GM12878 (cell line): ENCODE data around the gene PHF2. TPM values are rescaled to one million over a fixed set of nuclear protein-coding genes. Genes with fewer than 3 reads are reported as not detected.

ENCODE experiments used
- ATAC-seq: fragments of 200-7000 bp; cut with Tn5 transposase; 3 replicates; pipeline ENCODE4 v1.9.1; 2020; ENCODE audit warnings: mild to moderate bottlenecking, moderate library complexity
- BruUV-seq: library from RNA; stranded (reverse); fragments of 400-500 nt; replicated peaks from 2 replicates; lab custom pipeline; 2021; lab: Mats Ljungman, UMichigan
- CTCF ChIA-PET: fragments of 300-600 bp; sonication (Branson Sonifier 250); formaldehyde crosslinking; extraction: SDS; loops from one replicate; lab custom pipeline; 2021; ENCODE audit warnings: inconsistent platforms; lab: Yijun Ruan, JAX
- POLR2A ChIA-PET: fragments of 350-600 bp; formaldehyde crosslinking; extraction: SDS; loops from one replicate; lab custom pipeline; 2021; ENCODE audit warnings: inconsistent platforms; lab: Charles Lee
- RAD21 ChIA-PET: fragments of 300-600 bp; sonication (Branson Sonifier 250); formaldehyde crosslinking; loops from one replicate; lab custom pipeline; 2023; ENCODE audit warnings: antibody characterized with exemption; ENCODE audit not compliant: unreplicated experiment; lab: Charles Lee
- SMC1A ChIA-PET: fragments of 300-600 bp; sonication (Branson Sonifier 250); formaldehyde crosslinking; loops from one replicate; lab custom pipeline; 2023; ENCODE audit not compliant: unreplicated experiment, uncharacterized antibody; lab: Charles Lee
- DNase-seq: peaks from one replicate; pipeline ENCODE4 v3.0.0-alpha.2; 2011; ENCODE audit warnings: low read depth, low spot score
- FAIRE-seq: peaks from 3 replicates; lab custom pipeline; 2011; peaks lifted over from hg19 to GRCh38; lab: Jason Lieb, UNC
- H2AFZ ChIP-seq: 2 replicates; pipeline ENCODE4 v1.6.0; 2011; ENCODE audit warnings: low read depth, low read length, control low read depth; ENCODE audit not compliant: control insufficient read depth
- H3K27ac ChIP-seq: 2 replicates; pipeline ENCODE4 v1.5.1; 2011; ENCODE audit warnings: control low read depth; ENCODE audit not compliant: control insufficient read depth, insufficient read depth
- H3K27me3 ChIP-seq, 2 experiments: replicated peaks in 1 of 2; 2 replicates each; pipeline versions ENCODE4 v1.6.0 to v1.6.1; 2011; ENCODE audit warnings: low read length in 1 of 2; ENCODE audit not compliant: control insufficient read depth in 2 of 2, insufficient read depth in 2 of 2
- H3K36me3 ChIP-seq, 2 experiments: 2 replicates each; pipeline ENCODE4 v1.5.1; 2011; ENCODE audit warnings: low read length in 1 of 2; ENCODE audit not compliant: control insufficient read depth in 2 of 2, insufficient read depth in 2 of 2
- H3K4me1 ChIP-seq: 2 replicates; pipeline ENCODE4 v1.6.1; 2011; ENCODE audit warnings: mild to moderate bottlenecking, low read length, moderate library complexity, mixed read lengths; ENCODE audit not compliant: control insufficient read depth, insufficient read depth
- H3K4me2 ChIP-seq: 2 replicates; pipeline ENCODE4 v1.6.0; 2011; ENCODE audit warnings: control low read depth; ENCODE audit not compliant: control insufficient read depth, insufficient read depth
- H3K4me3 ChIP-seq: fragments of 200-600 bp; sonication (generic); 2 replicates; pipeline ENCODE4 v1.5.1; 2016
- H3K79me2 ChIP-seq: 2 replicates; pipeline ENCODE4 v1.6.0; 2011; ENCODE audit warnings: low read length; ENCODE audit not compliant: control insufficient read depth, insufficient read depth
- H3K9ac ChIP-seq: 2 replicates; pipeline ENCODE4 v1.8.0; 2011; ENCODE audit warnings: low read length, control low read depth, mixed read lengths; ENCODE audit not compliant: control insufficient read depth, insufficient read depth
- H3K9me3 ChIP-seq: replicated peaks from 3 replicates; pipeline ENCODE4 v1.5.1; 2011; ENCODE audit warnings: mild to moderate bottlenecking, low read length; ENCODE audit not compliant: control insufficient read depth, insufficient read depth
- H4K20me1 ChIP-seq: 2 replicates; pipeline ENCODE4 v1.6.0; 2011; ENCODE audit not compliant: control insufficient read depth, insufficient read depth
- ATF7 ChIP-seq: fragments of 450-650 bp; IDR thresholded peaks from 2 replicates; pipeline ENCODE4 v1.6.1; 2016; ENCODE audit warnings: low read depth, mild to moderate bottlenecking
- E2F8 ChIP-seq: fragments of 450-650 bp; IDR thresholded peaks from 2 replicates; pipeline ENCODE4 v1.6.1; 2018; ENCODE audit warnings: mild to moderate bottlenecking, low read depth, moderate library complexity; ENCODE audit not compliant: partially characterized antibody
- ELK1 ChIP-seq: IDR thresholded peaks from 2 replicates; pipeline ENCODE4 v1.6.1; 2012; ENCODE audit warnings: low read depth, low read length, improper control_type of control experiment
- NFYA ChIP-seq: IDR thresholded peaks from 2 replicates; pipeline ENCODE4 v1.6.1; 2011; ENCODE audit warnings: low read depth, mild to moderate bottlenecking, low read length, improper control_type of control experiment, borderline replicate concordance
- PAX5 ChIP-seq: IDR thresholded peaks from 2 replicates; pipeline ENCODE4 v1.6.1; 2011; ENCODE audit warnings: low read depth, low read length, borderline replicate concordance
- PBX3 ChIP-seq: IDR thresholded peaks from 2 replicates; pipeline ENCODE4 v1.6.1; 2011; ENCODE audit warnings: mild to moderate bottlenecking, low read depth, low read length, moderate library complexity; ENCODE audit not compliant: insufficient replicate concordance
- SIX5 ChIP-seq: IDR thresholded peaks from 2 replicates; pipeline ENCODE4 v1.6.1; 2011; ENCODE audit warnings: mild to moderate bottlenecking, low read depth, low read length, moderate library complexity; ENCODE audit not compliant: severe bottlenecking
- SUPT20H ChIP-seq: IDR thresholded peaks from 2 replicates; pipeline ENCODE4 v1.6.1; 2011; ENCODE audit warnings: low read depth, mild to moderate bottlenecking, low read length, moderate library complexity, borderline replicate concordance; ENCODE audit not compliant: control insufficient read depth
- YY1 ChIP-seq: IDR thresholded peaks from 2 replicates; pipeline ENCODE4 v1.6.1; 2011; ENCODE audit warnings: low read depth, mild to moderate bottlenecking, low read length
- ZBTB11 ChIP-seq: fragments of 450-650 bp; formaldehyde crosslinking; IDR thresholded peaks from 2 replicates; pipeline ENCODE4 v1.5.0; 2022; ENCODE audit warnings: mild to moderate bottlenecking, missing genetic modification characterization
- ZNF622 ChIP-seq: fragments of 450-650 bp; IDR thresholded peaks from 2 replicates; pipeline ENCODE4 v1.6.1; 2017; ENCODE audit warnings: mild to moderate bottlenecking, inconsistent platforms
- WGBS: methylation state at CpG from one replicate; pipeline ENCODE4 v1.1.6; 2016; ENCODE audit warnings: low lambda C conversion rate; ENCODE audit not compliant: insufficient replicate concordance, insufficient coverage; ENCODE audit errors: missing lambda C conversion rate; 5-methylcytosine and 5-hydroxymethylcytosine counted together
- in situ Hi-C: fragments of 300-500 bp; cut with MboI; formaldehyde crosslinking; loops from 9 replicates; pipeline ENCODE4 v1.14.3; 2018; ENCODE audit warnings: mixed read lengths
- intact Hi-C: fragments of 100-400 bp; cut with micrococcal nuclease; formaldehyde crosslinking; loops from one replicate; pipeline ENCODE4 v1.14.2; 2022; ENCODE audit not compliant: unreplicated experiment
- polyA plus RNA-seq, 11 experiments: library from polyadenylated mRNA; depleted of rRNA in 4 of 11; unstranded in 6 of 11; stranded (reverse) in 5 of 11; fragments of >200 nt; fragmentation: Nextera tagmentation in 4 of 11; fragmentation: Illumina TruSeq in 1 of 11; extraction: Ambion mirVana in 4 of 11; extraction: Trizol in 1 of 11; gene quantifications; 1 replicate in 1 of 11; 2 replicates in 10 of 11; pipeline versions ENCODE4 v1.2.1 to v1.2.3, GENCODE V29; 2011 to 2016; ENCODE audit warnings: inconsistent platforms in 2 of 11, missing spikeins in 2 of 11, low read depth in 1 of 11
- total RNA-seq, 4 experiments: library from RNA; depleted of rRNA in 3 of 4; stranded (reverse); fragments of >200 nt in 3 of 4; fragmentation: Illumina TruSeq in 1 of 4; extraction: Trizol in 1 of 4; gene quantifications; 2 replicates each; pipeline versions ENCODE4 v1.2.1 to v1.2.3, GENCODE V29; 2013 to 2021

Gene PHF2
- total and polyA plus RNA-seq, 10 of the 15 experiments (the other 5 are each of a cell fraction or from before 2014, with no cell fraction given) = 0.34 to 13.3 (median 5.5) TPM

- no peak for TF ChIP-seq PBX3
- TF ChIP-seq SUPT20H = no peak
- no peak for TF ChIP-seq NFYA
- TF ChIP-seq SIX5 = no peak
- no peak for TF ChIP-seq PAX5
- TF ChIP-seq, all 136 proteins: peak for 0
Observed at GRCh38 chr9:93693129-93693528, 116.7 kb downstream of the PHF2 start (continued).

- BruUV-seq = no TSS peak
- Histone ChIP-seq H3K4me1 (no peaks in the 10 kb centered on the region), H3K27ac (no peak overlapping the region), H2AFZ (no peak overlapping the region), H3K9me3 (no peaks in the 10 kb centered on the region; the same call in 2 of the 3 replicates), H3K4me3 (no peak overlapping the region), H3K4me2 (no peak overlapping the region), H4K20me1 (no peaks in the 10 kb centered on the region), H3K79me2 (no peaks in the 10 kb centered on the region), H3K36me3 (no peaks in the 10 kb centered on the region), H3K9ac (no peak overlapping the region), H3K27me3 (no peaks in the 10 kb centered on the region)
- SMC1A ChIA-PET = no interaction called here
- RAD21 ChIA-PET = no interaction called here
- intact Hi-C loops = no loop called here
- POLR2A ChIA-PET = no interaction called here
- 62% methylated on average over 28 of the region's 28 CpGs for WGBS
- FAIRE-seq = no peak
- in situ Hi-C loops = no loop called here
- CTCF ChIA-PET = no interaction called here
- ATAC-seq = no peak
- no peak for DNase-seq
- no peak for TF ChIP-seq E2F8
- TF ChIP-seq ZNF622 = no peak
- no peak for TF ChIP-seq ZBTB11 (CRISPR knock-in tag)
- no peak for TF ChIP-seq ELK1
- no peak for TF ChIP-seq YY1
- TF ChIP-seq ATF7 = no peak
Observed at GRCh38 chr9:93697352-93698139, 121.2 kb downstream of the PHF2 start.
